Testis (tissue), 2 donors: ENCODE results near the gene PDE4B.

Experiments used
- POLR2A ChIP-seq: fragments of 450-650 bp; IDR thresholded peaks from one replicate; pipeline ENCODE4 v1.6.1; 2017; ENCODE audit warnings: antibody characterized with exemption, mild to moderate bottlenecking, moderate library complexity
- TF ChIP-seq, protein P1 (sequence below), 3 experiments: fragments of 450-650 bp in 2 of 3; fragments of 200-600 bp in 1 of 3; sonication (generic) in 1 of 3; IDR thresholded peaks; one replicate each; pipeline ENCODE4 v1.5.1; 2016 to 2019; ENCODE audit warnings: antibody characterized with exemption in 3 of 3, mild to moderate bottlenecking in 2 of 3, moderate library complexity in 1 of 3

DNA sequence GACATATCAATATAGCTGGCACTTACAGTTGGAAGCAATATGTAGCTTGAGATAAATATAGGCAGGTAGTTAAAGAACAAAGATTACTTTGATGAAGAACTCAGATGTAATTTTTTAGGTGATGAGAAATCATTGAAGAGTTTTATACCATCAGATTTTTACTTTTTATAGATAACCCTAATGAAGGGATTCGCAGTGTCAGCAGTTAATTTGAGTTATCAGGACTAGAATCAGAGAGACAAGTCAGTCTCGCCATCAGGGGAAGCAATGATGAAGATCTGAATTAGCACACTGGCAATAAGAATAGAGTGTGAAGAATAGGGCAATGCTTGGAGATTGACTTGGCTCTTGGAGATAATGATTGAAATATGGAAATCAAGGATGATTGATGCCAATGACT lies 342.5 kb downstream of the PDE4B start:
- TF ChIP-seq, protein P1, sequence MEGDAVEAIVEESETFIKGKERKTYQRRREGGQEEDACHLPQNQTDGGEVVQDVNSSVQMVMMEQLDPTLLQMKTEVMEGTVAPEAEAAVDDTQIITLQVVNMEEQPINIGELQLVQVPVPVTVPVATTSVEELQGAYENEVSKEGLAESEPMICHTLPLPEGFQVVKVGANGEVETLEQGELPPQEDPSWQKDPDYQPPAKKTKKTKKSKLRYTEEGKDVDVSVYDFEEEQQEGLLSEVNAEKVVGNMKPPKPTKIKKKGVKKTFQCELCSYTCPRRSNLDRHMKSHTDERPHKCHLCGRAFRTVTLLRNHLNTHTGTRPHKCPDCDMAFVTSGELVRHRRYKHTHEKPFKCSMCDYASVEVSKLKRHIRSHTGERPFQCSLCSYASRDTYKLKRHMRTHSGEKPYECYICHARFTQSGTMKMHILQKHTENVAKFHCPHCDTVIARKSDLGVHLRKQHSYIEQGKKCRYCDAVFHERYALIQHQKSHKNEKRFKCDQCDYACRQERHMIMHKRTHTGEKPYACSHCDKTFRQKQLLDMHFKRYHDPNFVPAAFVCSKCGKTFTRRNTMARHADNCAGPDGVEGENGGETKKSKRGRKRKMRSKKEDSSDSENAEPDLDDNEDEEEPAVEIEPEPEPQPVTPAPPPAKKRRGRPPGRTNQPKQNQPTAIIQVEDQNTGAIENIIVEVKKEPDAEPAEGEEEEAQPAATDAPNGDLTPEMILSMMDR (IDR thresholded peaks at IDR 0.05): no peak
- TF ChIP-seq POLR2A: no peak
